CD4-positive, alpha-beta T cell (primary cell): ENCODE data around the gene RAB7A. TPM values are rescaled to one million over a fixed set of nuclear protein-coding genes. Genes with fewer than 3 reads are reported as not detected.

Experiments
- ATAC-seq: fragments of 200-7000 bp; cut with Tn5 transposase; one replicate; pipeline ENCODE4 v1.10.0; 2022; ENCODE audit warnings: mild to moderate bottlenecking; ENCODE audit not compliant: poor library complexity
- CTCF ChIA-PET: fragments of 350-600 bp; sonication (Branson Sonifier 250); formaldehyde crosslinking; loops from one replicate; lab custom pipeline; 2021; ENCODE audit warnings: antibody characterized with exemption, inconsistent platforms; lab: Charles Lee
- POLR2A ChIA-PET: fragments of 350-600 bp; sonication (Branson Sonifier 250); formaldehyde crosslinking; loops from one replicate; lab custom pipeline; 2021; ENCODE audit warnings: antibody characterized with exemption, inconsistent platforms; lab: Charles Lee
- DNase-seq, 14 experiments: peaks; one replicate each; pipeline ENCODE4 v3.0.0-alpha.2; 2013 to 2020; ENCODE audit warnings: mixed read lengths in 2 of 14
- H3K27ac ChIP-seq, 2 donors: one replicate each; pipeline versions ENCODE4 v1.5.1 to v1.7.0; 2013; ENCODE audit warnings: low read length in 2 of 2, low read depth in 1 of 2, mild to moderate bottlenecking in 1 of 2
- H3K27me3 ChIP-seq, 2 experiments: 1 replicate in 1 of 2; 2 replicates in 1 of 2; pipeline versions ENCODE4 v1.6.1 to v1.7.0; 2013; ENCODE audit warnings: low read length in 2 of 2, control low read depth in 1 of 2, mild to moderate bottlenecking in 1 of 2, moderate library complexity in 1 of 2; ENCODE audit not compliant: insufficient read depth in 2 of 2, control insufficient read depth in 1 of 2
- H3K36me3 ChIP-seq: one replicate; pipeline ENCODE4 v1.6.1; 2013; ENCODE audit warnings: low read length, control low read depth; ENCODE audit not compliant: insufficient read depth
- H3K4me1 ChIP-seq: one replicate; pipeline ENCODE4 v1.6.1; 2013; ENCODE audit warnings: low read length, control low read depth; ENCODE audit not compliant: insufficient read depth
- H3K4me3 ChIP-seq: one replicate; pipeline ENCODE4 v1.5.1; 2013; ENCODE audit warnings: mild to moderate bottlenecking, low read length, moderate library complexity
- H3K9me3 ChIP-seq, 2 experiments: 1 replicate in 1 of 2; 2 replicates in 1 of 2; pipeline versions ENCODE4 v1.6.1 to v1.7.0; 2013; ENCODE audit warnings: low read length in 2 of 2, mild to moderate bottlenecking in 2 of 2, control low read depth in 1 of 2, moderate library complexity in 1 of 2; ENCODE audit not compliant: control insufficient read depth in 1 of 2, insufficient read depth in 1 of 2
- H3K27ac Mint-ChIP-seq: one replicate; pipeline ENCODE4 v1.8.0; 2020; ENCODE audit warnings: mixed read lengths
- H3K27me3 Mint-ChIP-seq: one replicate; pipeline ENCODE4 v1.8.0; 2021; ENCODE audit warnings: mixed read lengths
- H3K36me3 Mint-ChIP-seq: one replicate; pipeline ENCODE4 v1.8.0; 2021; ENCODE audit warnings: low read depth, mixed read lengths
- H3K4me1 Mint-ChIP-seq: one replicate; pipeline ENCODE4 v1.8.0; 2021; ENCODE audit warnings: low read depth, mixed read lengths
- H3K4me3 Mint-ChIP-seq: one replicate; pipeline ENCODE4 v1.8.0; 2020; ENCODE audit warnings: mild to moderate bottlenecking, mixed read lengths
- H3K9me3 Mint-ChIP-seq: one replicate; pipeline ENCODE4 v1.8.0; 2020; ENCODE audit warnings: mixed read lengths
- CTCF ChIP-seq: fragments of 200-600 bp; IDR thresholded peaks from one replicate; pipeline ENCODE4 v1.8.0; 2022; ENCODE audit warnings: antibody characterized with exemption, mild to moderate bottlenecking
- intact Hi-C, 2 experiments: fragments of 100-400 bp; cut with DNase I in 1 of 2; cut with micrococcal nuclease in 1 of 2; formaldehyde crosslinking; loops; one replicate each; pipeline versions ENCODE4 v1.15.1 to v1.9.0; 2023 to 2025; cut with DNase I, micrococcal nuclease
- total RNA-seq, 174 experiments: library from RNA in 2 of 174; stranded (reverse) in 2 of 174; gene quantifications; one replicate each; pipeline ENCODE4 v1.2.3 and lab custom pipeline; 2021 to 2026

RAB7A gene
- total RNA-seq, 2 experiments from 2014 or later: 113 to 121 TPM

- Histone ChIP-seq H3K27ac (no peak overlapping the region), H3K9me3 (no peaks in the 10 kb centered on the region), H3K4me3 (no peak overlapping the region), H3K36me3 (peaks cover 13% of the 10 kb centered on the region), H3K27me3 (no peaks in the 10 kb centered on the region), H3K4me1 (peaks cover 15% of the 10 kb centered on the region)
- peaks cover 75% of the 10 kb centered on the region for H3K4me1 Mint-ChIP-seq
- intact Hi-C loops: no loop called here
- no peaks in the 10 kb centered on the region for H3K27me3 Mint-ChIP-seq
- DNase-seq (no peak), ATAC-seq (no peak)
- ChIA-PET POLR2A (no interaction called here), CTCF (no interaction called here)
- peaks cover 36% of the 10 kb centered on the region for H3K36me3 Mint-ChIP-seq
- no peak overlapping the region for H3K4me3 Mint-ChIP-seq
- no peaks in the 10 kb centered on the region for H3K9me3 Mint-ChIP-seq
- peak overlapping the region; percentile 72 for H3K27ac Mint-ChIP-seq
- no peak for TF ChIP-seq CTCF
Observed at GRCh38 chr3:128775241-128775640, 49.3 kb downstream of the RAB7A start.

- Histone ChIP-seq H3K27ac (no peak overlapping the region), H3K9me3 (no peaks in the 10 kb centered on the region), H3K4me3 (no peak overlapping the region), H3K27me3 (no peaks in the 10 kb centered on the region), H3K36me3 (peaks cover 13% of the 10 kb centered on the region), H3K4me1 (peaks cover 13% of the 10 kb centered on the region)
- intact Hi-C loops: loop anchor here in 1 of 2 experiments (1.0 kb wide), 1 partner anchor 24 kb away; no protein-coding TSS in a partner anchor
- peak overlapping the region; percentile 72 for H3K27ac Mint-ChIP-seq
- no peaks in the 10 kb centered on the region for H3K27me3 Mint-ChIP-seq
- ATAC-seq (no peak), DNase-seq (no peak)
- no peaks in the 10 kb centered on the region for H3K9me3 Mint-ChIP-seq
- H3K4me1 Mint-ChIP-seq: peaks cover 74% of the 10 kb centered on the region
- ChIA-PET CTCF (no interaction called here), POLR2A (no interaction called here)
- peak overlapping the region; percentile 1 for H3K4me3 Mint-ChIP-seq
- H3K36me3 Mint-ChIP-seq: peaks cover 36% of the 10 kb centered on the region
- TF ChIP-seq CTCF: no peak
Observed at GRCh38 chr3:128775906-128776542, 50.0 kb downstream of the RAB7A start.

- Histone ChIP-seq H3K36me3 (peaks cover 13% of the 10 kb centered on the region), H3K9me3 (no peaks in the 10 kb centered on the region), H3K4me3 (no peak overlapping the region), H3K27me3 (no peaks in the 10 kb centered on the region), H3K4me1 (peaks cover 26% of the 10 kb centered on the region), H3K27ac (no peak overlapping the region)
- intact Hi-C loops: no loop called here
- Mint-ChIP-seq H3K9me3 (no peaks in the 10 kb centered on the region), H3K4me3 (no peak overlapping the region), H3K36me3 (peaks cover 14% of the 10 kb centered on the region), H3K27ac (peak overlapping the region; percentile 58), H3K4me1 (peaks cover 86% of the 10 kb centered on the region), H3K27me3 (no peaks in the 10 kb centered on the region)
- ChIA-PET POLR2A (interaction anchor here (0.6 to 2.3 kb wide), 3 partner anchors 8 to 15 kb away, joined by 3 to 12 read pairs (median 4); no protein-coding TSS in a partner anchor), CTCF (interaction anchor here (1.8 kb wide), 1 partner anchor 100 kb away, joined by 6 read pairs; no protein-coding TSS in a partner anchor)
- TF ChIP-seq CTCF: no peak
- DNase-seq: no peak
- ATAC-seq: no peak
Observed at GRCh38 chr3:128780101-128780837, 54.3 kb downstream of the RAB7A start.
